ENCODE measurements around the gene LAPTM5. TPM values are rescaled to one million over a fixed set of nuclear protein-coding genes. Genes with fewer than 3 reads are reported as not detected.

Gene LAPTM5
- polyA plus RNA-seq, 4 donors, result 10.5 to 58.1 (median 46.0) TPM

GRCh38 chr1:30735668-30736498 lies 21.7 kb downstream of the LAPTM5 start:
- no peak for FAIRE-seq
- H3K4me1 ChIP-seq (ENCODE audit: control insufficient read depth in 3 of 3, insufficient read depth in 2 of 3, low read depth in 1 of 3, low read length in 2 of 3), result peaks cover 0 to 40% (median 3%) of the 10 kb centered on the region in 3 donors
- H3K36me3 ChIP-seq (ENCODE audit: control insufficient read depth in 3 of 3, insufficient read depth in 2 of 3, low read depth in 1 of 3, low read length in 3 of 3), result peaks cover 0 to 2% (median 0%) of the 10 kb centered on the region in 3 donors
- H3K27me3 ChIP-seq (ENCODE audit: control insufficient read depth in 3 of 3, insufficient read depth in 3 of 3, low read length in 3 of 3), result no peaks in the 10 kb centered on the region
- H3K9me3 ChIP-seq (ENCODE audit: control insufficient read depth in 2 of 2, insufficient read depth in 1 of 2, low read depth in 1 of 2, low read length in 1 of 2), result peaks cover 0 to 8% of the 10 kb centered on the region in 2 donors
- H3K27ac ChIP-seq (ENCODE audit: low read depth in 1 of 3, low read length in 2 of 3), result no peak overlapping the region
- DNase-seq, result no peak
- H3K4me3 ChIP-seq (ENCODE audit: low read depth in 1 of 3, low read length in 3 of 3), result no peak overlapping the region
- 87 to 93% (median 91%) methylated on average over 6 of the region's 6 CpGs for WGBS, 3 donors

DNA sequence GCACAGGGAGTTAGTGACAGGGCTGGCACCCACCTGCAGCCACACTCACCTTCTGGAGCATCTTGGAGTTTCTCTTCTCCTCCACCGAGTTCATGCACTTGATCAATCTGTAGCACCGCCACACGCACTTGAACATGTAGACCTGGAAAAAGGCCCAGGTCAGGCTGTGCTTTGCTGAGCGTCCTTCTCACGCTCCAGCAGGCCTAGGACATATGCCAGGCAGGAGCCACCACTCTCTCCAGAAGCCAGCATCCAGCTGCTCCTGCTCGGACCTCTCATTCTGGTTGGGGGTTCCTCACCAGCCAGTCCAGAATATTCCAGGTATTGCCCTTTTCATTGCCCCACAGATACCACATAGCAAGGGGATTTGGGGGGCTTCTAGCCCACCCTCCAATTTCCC lies 22.4 kb downstream of the LAPTM5 start:
- no peak overlapping the region for H3K4me3 ChIP-seq (ENCODE audit: low read depth in 1 of 3, low read length in 3 of 3)
- WGBS, 3 donors, result 84 to 87% (median 86%) methylated on average over 6 of the region's 6 CpGs
- H3K36me3 ChIP-seq (ENCODE audit: control insufficient read depth in 3 of 3, insufficient read depth in 2 of 3, low read depth in 1 of 3, low read length in 3 of 3), result peaks cover 0 to 2% (median 0%) of the 10 kb centered on the region in 3 donors
- peaks cover 0 to 8% of the 10 kb centered on the region in 2 donors for H3K9me3 ChIP-seq (ENCODE audit: control insufficient read depth in 2 of 2, insufficient read depth in 1 of 2, low read depth in 1 of 2, low read length in 1 of 2)
- H3K4me1 ChIP-seq (ENCODE audit: control insufficient read depth in 3 of 3, insufficient read depth in 2 of 3, low read depth in 1 of 3, low read length in 2 of 3), result peaks cover 0 to 41% (median 3%) of the 10 kb centered on the region in 3 donors
- H3K27ac ChIP-seq (ENCODE audit: low read depth in 1 of 3, low read length in 2 of 3), result no peak overlapping the region
- no peak for DNase-seq
- FAIRE-seq, result no peak
- no peaks in the 10 kb centered on the region for H3K27me3 ChIP-seq (ENCODE audit: control insufficient read depth in 3 of 3, insufficient read depth in 3 of 3, low read length in 3 of 3)

GRCh38 chr1:30734580-30734979 lies 23.0 kb downstream of the LAPTM5 start:
- FAIRE-seq (no peak), DNase-seq (no peak)
- WGBS, 3 donors, result 90 to 97% (median 95%) methylated on average over 4 of the region's 4 CpGs
- Histone ChIP-seq H3K4me3 (ENCODE audit: low read depth in 1 of 3, low read length in 3 of 3) (no peak overlapping the region), H3K27me3 (ENCODE audit: control insufficient read depth in 3 of 3, insufficient read depth in 3 of 3, low read length in 3 of 3) (no peaks in the 10 kb centered on the region), H3K36me3 (ENCODE audit: control insufficient read depth in 3 of 3, insufficient read depth in 2 of 3, low read depth in 1 of 3, low read length in 3 of 3) (peaks cover 0 to 2% (median 0%) of the 10 kb centered on the region in 3 donors), H3K9me3 (ENCODE audit: control insufficient read depth in 2 of 2, insufficient read depth in 1 of 2, low read depth in 1 of 2, low read length in 1 of 2) (peaks cover 0 to 8% of the 10 kb centered on the region in 2 donors), H3K4me1 (ENCODE audit: control insufficient read depth in 3 of 3, insufficient read depth in 2 of 3, low read depth in 1 of 3, low read length in 2 of 3) (peaks cover 0 to 41% (median 0%) of the 10 kb centered on the region in 3 donors), H3K27ac (ENCODE audit: low read depth in 1 of 3, low read length in 2 of 3) (no peak overlapping the region)

DNA sequence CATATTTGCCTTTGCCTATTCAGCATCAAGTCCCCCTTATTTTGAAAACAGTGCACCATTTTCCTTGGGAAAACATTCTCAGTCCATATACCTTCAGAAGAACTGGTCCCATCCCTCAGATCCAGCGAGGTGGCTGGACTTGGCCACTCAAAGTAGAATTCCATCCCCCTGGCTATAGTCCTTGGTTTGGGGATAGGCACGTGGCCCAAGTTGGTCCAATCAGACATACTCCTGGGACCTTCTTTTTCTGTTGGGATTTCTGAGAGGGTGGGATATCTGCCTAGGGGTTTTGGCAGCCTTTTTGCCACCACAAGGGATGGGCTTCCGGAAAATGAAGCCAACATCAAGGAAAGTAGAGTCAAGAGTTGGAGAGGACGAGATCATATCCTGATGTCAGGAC lies 23.5 kb downstream of the LAPTM5 start:
- Histone ChIP-seq H3K4me1 (ENCODE audit: control insufficient read depth in 3 of 3, insufficient read depth in 2 of 3, low read depth in 1 of 3, low read length in 2 of 3) (peaks cover 0 to 40% (median 0%) of the 10 kb centered on the region in 3 donors), H3K36me3 (ENCODE audit: control insufficient read depth in 3 of 3, insufficient read depth in 2 of 3, low read depth in 1 of 3, low read length in 3 of 3) (peaks cover 0 to 2% (median 0%) of the 10 kb centered on the region in 3 donors), H3K27ac (ENCODE audit: low read depth in 1 of 3, low read length in 2 of 3) (no peak overlapping the region), H3K27me3 (ENCODE audit: control insufficient read depth in 3 of 3, insufficient read depth in 3 of 3, low read length in 3 of 3) (no peaks in the 10 kb centered on the region), H3K9me3 (ENCODE audit: control insufficient read depth in 2 of 2, insufficient read depth in 1 of 2, low read depth in 1 of 2, low read length in 1 of 2) (peaks cover 0 to 8% of the 10 kb centered on the region in 2 donors), H3K4me3 (ENCODE audit: low read depth in 1 of 3, low read length in 3 of 3) (no peak overlapping the region)
- no peak for FAIRE-seq
- 83 to 93% (median 87%) methylated on average over 4 of the region's 4 CpGs for WGBS, 3 donors
- no peak for DNase-seq

- no peak for DNase-seq
- H3K9me3 ChIP-seq (ENCODE audit: control insufficient read depth in 2 of 2, insufficient read depth in 1 of 2, low read depth in 1 of 2, low read length in 1 of 2), result peaks cover 0 to 4% of the 10 kb centered on the region in 2 donors
- no peak for FAIRE-seq
- H3K4me3 ChIP-seq (ENCODE audit: low read depth in 1 of 3, low read length in 3 of 3), result no peak overlapping the region
- no peak overlapping the region for H3K27ac ChIP-seq (ENCODE audit: low read depth in 1 of 3, low read length in 2 of 3)
- H3K36me3 ChIP-seq (ENCODE audit: control insufficient read depth in 3 of 3, insufficient read depth in 2 of 3, low read depth in 1 of 3, low read length in 3 of 3), result peaks cover 0 to 6% (median 0%) of the 10 kb centered on the region in 3 donors
- H3K27me3 ChIP-seq (ENCODE audit: control insufficient read depth in 3 of 3, insufficient read depth in 3 of 3, low read length in 3 of 3), result no peaks in the 10 kb centered on the region
- peaks cover 0 to 39% (median 0%) of the 10 kb centered on the region in 3 donors for H3K4me1 ChIP-seq (ENCODE audit: control insufficient read depth in 3 of 3, insufficient read depth in 2 of 3, low read depth in 1 of 3, low read length in 2 of 3)
- WGBS, 3 donors, result 76 to 89% (median 78%) methylated on average over 8 of the region's 8 CpGs
Observed at GRCh38 chr1:30733493-30733892, 24.1 kb downstream of the LAPTM5 start.

- Histone ChIP-seq H3K4me3 (ENCODE audit: low read depth in 1 of 3, low read length in 3 of 3) (no peak overlapping the region), H3K9me3 (ENCODE audit: control insufficient read depth in 2 of 2, insufficient read depth in 1 of 2, low read depth in 1 of 2, low read length in 1 of 2) (no peaks in the 10 kb centered on the region), H3K27ac (ENCODE audit: low read depth in 1 of 3, low read length in 2 of 3) (no peak overlapping the region), H3K27me3 (ENCODE audit: control insufficient read depth in 3 of 3, insufficient read depth in 3 of 3, low read length in 3 of 3) (no peaks in the 10 kb centered on the region), H3K4me1 (ENCODE audit: control insufficient read depth in 3 of 3, insufficient read depth in 2 of 3, low read depth in 1 of 3, low read length in 2 of 3) (peaks cover 0 to 40% (median 0%) of the 10 kb centered on the region in 3 donors), H3K36me3 (ENCODE audit: control insufficient read depth in 3 of 3, insufficient read depth in 2 of 3, low read depth in 1 of 3, low read length in 3 of 3) (peaks cover 0 to 5% (median 0%) of the 10 kb centered on the region in 3 donors)
- DNase-seq (no peak), FAIRE-seq (no peak)
- 72 to 84% (median 79%) methylated on average over 10 of the region's 10 CpGs for WGBS, 3 donors
Observed at GRCh38 chr1:30732277-30732996, 25.1 kb downstream of the LAPTM5 start.

- peaks cover 0 to 40% (median 0%) of the 10 kb centered on the region in 3 donors for H3K4me1 ChIP-seq (ENCODE audit: control insufficient read depth in 3 of 3, insufficient read depth in 2 of 3, low read depth in 1 of 3, low read length in 2 of 3)
- 74 to 78% (median 76%) methylated on average over 8 of the region's 8 CpGs for WGBS, 3 donors
- peaks cover 0 to 5% (median 0%) of the 10 kb centered on the region in 3 donors for H3K36me3 ChIP-seq (ENCODE audit: control insufficient read depth in 3 of 3, insufficient read depth in 2 of 3, low read depth in 1 of 3, low read length in 3 of 3)
- H3K27me3 ChIP-seq (ENCODE audit: control insufficient read depth in 3 of 3, insufficient read depth in 3 of 3, low read length in 3 of 3), result no peaks in the 10 kb centered on the region
- H3K27ac ChIP-seq (ENCODE audit: low read depth in 1 of 3, low read length in 2 of 3), result no peak overlapping the region
- FAIRE-seq (no peak), DNase-seq (no peak)
- H3K4me3 ChIP-seq (ENCODE audit: low read depth in 1 of 3, low read length in 3 of 3), result no peak overlapping the region
- no peaks in the 10 kb centered on the region for H3K9me3 ChIP-seq (ENCODE audit: control insufficient read depth in 2 of 2, insufficient read depth in 1 of 2, low read depth in 1 of 2, low read length in 1 of 2)
Observed at GRCh38 chr1:30731806-30732276, 25.7 kb downstream of the LAPTM5 start.

DNA sequence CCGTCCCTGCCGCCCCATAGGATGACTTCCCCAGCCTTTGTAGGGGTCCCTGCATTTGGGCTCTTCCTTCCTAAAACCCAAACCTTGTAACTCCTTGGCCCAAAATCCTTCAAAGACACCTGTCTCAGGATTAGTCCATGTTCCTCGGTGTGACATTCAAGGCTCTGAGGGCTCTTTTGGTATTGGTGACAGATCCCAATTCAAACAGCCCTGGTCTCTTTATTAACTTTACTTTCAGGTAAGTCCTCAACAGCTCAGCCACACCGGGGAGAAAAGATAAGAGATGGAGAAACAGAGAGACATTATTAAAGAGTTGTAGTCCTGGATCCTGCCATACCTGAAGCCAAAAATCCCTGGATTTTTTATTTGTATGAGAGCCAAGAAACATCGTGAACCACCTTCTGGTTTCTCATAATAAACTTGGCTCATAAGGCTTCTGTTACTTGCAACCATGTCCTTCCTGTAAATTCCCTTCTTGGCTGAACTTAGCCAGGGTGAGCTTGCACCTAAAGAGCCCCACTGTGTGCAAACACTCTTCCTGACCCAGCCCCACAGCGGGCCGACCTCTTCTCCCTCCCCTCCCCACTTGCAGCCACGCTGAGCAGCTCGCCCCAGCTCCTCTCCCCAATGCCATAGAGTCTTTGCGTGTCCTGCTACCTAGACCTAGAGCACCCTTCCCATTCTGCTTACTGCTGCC lies 26.3 kb downstream of the LAPTM5 start:
- Histone ChIP-seq H3K4me1 (ENCODE audit: control insufficient read depth in 3 of 3, insufficient read depth in 2 of 3, low read depth in 1 of 3, low read length in 2 of 3) (peaks cover 0 to 45% (median 0%) of the 10 kb centered on the region in 3 donors), H3K9me3 (ENCODE audit: control insufficient read depth in 2 of 2, insufficient read depth in 1 of 2, low read depth in 1 of 2, low read length in 1 of 2) (no peaks in the 10 kb centered on the region), H3K4me3 (ENCODE audit: low read depth in 1 of 3, low read length in 3 of 3) (no peak overlapping the region), H3K27me3 (ENCODE audit: control insufficient read depth in 3 of 3, insufficient read depth in 3 of 3, low read length in 3 of 3) (no peaks in the 10 kb centered on the region), H3K27ac (ENCODE audit: low read depth in 1 of 3, low read length in 2 of 3) (peak overlapping the region in 1 of 3 donors; percentile 88), H3K36me3 (ENCODE audit: control insufficient read depth in 3 of 3, insufficient read depth in 2 of 3, low read depth in 1 of 3, low read length in 3 of 3) (peaks cover 0 to 9% (median 0%) of the 10 kb centered on the region in 3 donors)
- WGBS, 3 donors, result 76 to 79% (median 78%) methylated on average over 10 of the region's 10 CpGs
- DNase-seq (no peak), FAIRE-seq (no peak)
